ENCODE results near the gene MRPL53. TPM values are rescaled to one million over a fixed set of nuclear protein-coding genes. Genes with fewer than 3 reads are reported as not detected.
A peak's percentile ranks its signal among the peaks of the same experiment; 100 is the strongest.

Gene MRPL53
- total RNA-seq, 2 donors from 2014 or later, result 20.1 to 88.2 TPM

DNA sequence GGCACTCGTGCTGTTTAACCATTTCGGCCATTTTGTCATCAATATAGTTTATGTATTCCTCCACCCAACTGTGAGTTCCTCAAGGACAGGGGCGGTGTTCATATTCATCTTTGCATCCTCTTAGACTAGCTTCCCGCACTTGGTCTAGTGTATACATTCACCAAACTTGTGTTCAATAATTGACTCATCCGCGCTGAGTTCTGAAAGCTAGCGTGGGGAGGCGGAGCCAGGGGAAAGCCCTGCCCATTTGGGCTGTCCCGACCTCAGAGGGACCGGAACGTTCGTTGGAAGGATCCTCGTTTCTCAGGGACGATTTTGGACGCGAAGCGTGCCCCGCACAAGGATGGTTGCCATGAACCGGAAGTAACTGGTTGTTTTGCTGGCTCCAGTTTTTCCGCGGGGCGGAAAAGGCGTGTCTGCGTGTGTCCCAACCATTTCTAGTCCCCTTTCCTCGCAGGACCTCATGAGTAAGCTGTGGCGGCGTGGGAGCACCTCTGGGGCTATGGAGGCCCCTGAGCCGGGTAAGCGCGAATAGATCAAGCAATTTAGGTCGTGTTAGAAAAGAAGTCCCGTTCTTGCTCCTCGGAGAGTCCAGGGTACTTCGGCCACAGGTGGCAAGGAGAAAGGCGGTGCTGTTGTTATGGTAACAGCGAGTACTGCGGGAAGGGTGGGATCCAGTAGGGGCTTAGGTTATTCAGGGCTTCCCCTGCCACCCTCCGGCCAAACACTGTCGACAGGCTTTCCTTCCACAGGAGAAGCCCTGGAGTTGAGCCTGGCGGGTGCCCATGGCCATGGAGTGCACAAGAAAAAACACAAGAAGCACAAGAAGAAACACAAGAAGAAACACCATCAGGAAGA is 17.6 kb downstream of the MRPL53 start, which contains the start of gene INO80B:
Gene INO80B (plus strand): TSS at position 434 of the 858 bp plus-strand sequence. CDS start 30 bp downstream, at position 464.
- intact Hi-C loops (cut with DNase I), result no loop called here
- 0% methylated on average over 20 to 40 of the region's 40 CpGs for WGBS, 2 donors
- H3K4me1 ChIP-seq, result peaks cover 40% of the 10 kb centered on the region
- H3K27me3 ChIP-seq, result no peaks in the 10 kb centered on the region
- peak; percentile 66 for ATAC-seq
- H3K27ac ChIP-seq, result peak within 1 kb of the TSS in 3 of 4 donors; percentile 14 to 71 (median 58)
- no peaks in the 10 kb centered on the region for H3K9me3 ChIP-seq
- peak within 1 kb of the TSS in 1 of 2 donors; percentile 90 for H3K4me3 ChIP-seq
- TF ChIP-seq, protein P1, sequence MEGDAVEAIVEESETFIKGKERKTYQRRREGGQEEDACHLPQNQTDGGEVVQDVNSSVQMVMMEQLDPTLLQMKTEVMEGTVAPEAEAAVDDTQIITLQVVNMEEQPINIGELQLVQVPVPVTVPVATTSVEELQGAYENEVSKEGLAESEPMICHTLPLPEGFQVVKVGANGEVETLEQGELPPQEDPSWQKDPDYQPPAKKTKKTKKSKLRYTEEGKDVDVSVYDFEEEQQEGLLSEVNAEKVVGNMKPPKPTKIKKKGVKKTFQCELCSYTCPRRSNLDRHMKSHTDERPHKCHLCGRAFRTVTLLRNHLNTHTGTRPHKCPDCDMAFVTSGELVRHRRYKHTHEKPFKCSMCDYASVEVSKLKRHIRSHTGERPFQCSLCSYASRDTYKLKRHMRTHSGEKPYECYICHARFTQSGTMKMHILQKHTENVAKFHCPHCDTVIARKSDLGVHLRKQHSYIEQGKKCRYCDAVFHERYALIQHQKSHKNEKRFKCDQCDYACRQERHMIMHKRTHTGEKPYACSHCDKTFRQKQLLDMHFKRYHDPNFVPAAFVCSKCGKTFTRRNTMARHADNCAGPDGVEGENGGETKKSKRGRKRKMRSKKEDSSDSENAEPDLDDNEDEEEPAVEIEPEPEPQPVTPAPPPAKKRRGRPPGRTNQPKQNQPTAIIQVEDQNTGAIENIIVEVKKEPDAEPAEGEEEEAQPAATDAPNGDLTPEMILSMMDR (IDR thresholded peaks at IDR 0.05), result peak in 1 of 7 experiments; percentile 12
- TF ChIP-seq POLR2A (IDR thresholded peaks at IDR 0.05), result peak in 2 of 3 donors; percentile 39 to 55
- peak; percentile 97 to 98 (median 98) for DNase-seq
- no peaks in the 10 kb centered on the region for H3K36me3 ChIP-seq (replicated peaks in 1 of 2; ENCODE audit: insufficient read depth in 1 of 2, low read depth in 2 of 2)

DNA sequence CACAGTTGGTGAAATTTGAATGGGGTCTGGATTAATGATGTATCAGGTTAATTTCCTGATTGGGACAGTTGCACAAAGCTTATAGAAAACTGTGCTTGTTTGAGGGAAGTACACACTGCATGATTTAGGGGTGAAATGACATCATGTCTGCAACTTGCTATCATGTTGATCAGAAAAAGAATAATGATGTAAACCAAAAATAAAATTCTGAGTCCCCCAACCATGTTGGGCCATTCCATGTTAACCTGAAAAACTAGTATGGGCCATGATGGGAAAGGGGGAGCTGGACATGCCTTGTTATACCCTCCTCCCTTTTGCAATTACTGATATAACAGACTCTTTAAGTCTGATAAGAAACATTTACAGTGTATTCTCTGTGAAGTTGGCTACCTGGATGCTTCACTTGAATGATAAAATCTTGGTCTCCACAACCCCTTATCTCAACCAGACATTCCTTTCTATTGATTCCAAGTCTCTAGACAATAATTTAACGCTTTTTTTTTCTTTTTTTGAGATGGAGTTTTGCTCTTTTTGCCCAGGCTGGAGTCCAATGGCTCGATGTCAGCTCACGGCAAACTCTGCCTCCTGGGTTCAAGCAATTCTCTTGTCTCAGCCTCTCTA is 21.8 kb downstream of the MRPL53 start:
- intact Hi-C loops (cut with DNase I), result no loop called here
- Histone ChIP-seq H3K9me3 (no peaks in the 10 kb centered on the region), H3K4me3 (no peak overlapping the region), H3K36me3 (replicated peaks in 1 of 2; ENCODE audit: insufficient read depth in 1 of 2, low read depth in 2 of 2) (no peaks in the 10 kb centered on the region), H3K4me1 (peaks cover 18% of the 10 kb centered on the region), H3K27me3 (no peaks in the 10 kb centered on the region), H3K27ac (no peak overlapping the region)
- TF ChIP-seq, protein P1 (IDR thresholded peaks at IDR 0.05), result no peak
- TF ChIP-seq POLR2A (IDR thresholded peaks at IDR 0.05), result no peak
- DNase-seq (no peak), ATAC-seq (no peak)
- 75 to 80% methylated on average over 3 of the region's 3 CpGs for WGBS, 2 donors

- Histone ChIP-seq H3K4me1 (peaks cover 7% of the 10 kb centered on the region), H3K36me3 (replicated peaks in 1 of 2; ENCODE audit: insufficient read depth in 1 of 2, low read depth in 2 of 2) (no peaks in the 10 kb centered on the region), H3K27ac (no peak overlapping the region), H3K4me3 (no peak overlapping the region), H3K9me3 (no peaks in the 10 kb centered on the region), H3K27me3 (no peaks in the 10 kb centered on the region)
- TF ChIP-seq, protein P1 (IDR thresholded peaks at IDR 0.05), result no peak
- TF ChIP-seq POLR2A (IDR thresholded peaks at IDR 0.05), result no peak
- DNase-seq (no peak), ATAC-seq (no peak)
- intact Hi-C loops (cut with DNase I), result no loop called here
- WGBS, 2 donors, result 70 to 83% methylated on average over 2 of the region's 2 CpGs
These were observed 23.7 kb downstream of the MRPL53 start for GRCh38 chr2:74448771-74449170.

GRCh38 chr2:74447230-74447999 is 25.1 kb downstream of the MRPL53 start:
- H3K27ac ChIP-seq, result peak overlapping the region in 1 of 4 donors; percentile 2
- H3K4me3 ChIP-seq, result no peak overlapping the region
- DNase-seq, result peak in 1 of 4 donors; percentile 57
- no peaks in the 10 kb centered on the region for H3K36me3 ChIP-seq (replicated peaks in 1 of 2; ENCODE audit: insufficient read depth in 1 of 2, low read depth in 2 of 2)
- no peaks in the 10 kb centered on the region for H3K9me3 ChIP-seq
- ATAC-seq, result peak; percentile 39
- no peaks in the 10 kb centered on the region for H3K27me3 ChIP-seq
- 55 to 57% methylated on average over 4 to 5 of the region's 5 CpGs for WGBS, 2 donors
- TF ChIP-seq, protein P1 (IDR thresholded peaks at IDR 0.05), result no peak
- TF ChIP-seq POLR2A (IDR thresholded peaks at IDR 0.05), result no peak
- intact Hi-C loops (cut with DNase I), result no loop called here
- H3K4me1 ChIP-seq, result peaks cover 11% of the 10 kb centered on the region

Data from body of pancreas (tissue), 4 donors.